Fibroblast of gingiva (primary cell): ENCODE measurements around the gene IL22.

Source experiments
- DNase-seq: peaks from one replicate; pipeline ENCODE4 v3.0.0-alpha.2; 2011; ENCODE audit warnings: low read depth

Gene IL22, protein sequence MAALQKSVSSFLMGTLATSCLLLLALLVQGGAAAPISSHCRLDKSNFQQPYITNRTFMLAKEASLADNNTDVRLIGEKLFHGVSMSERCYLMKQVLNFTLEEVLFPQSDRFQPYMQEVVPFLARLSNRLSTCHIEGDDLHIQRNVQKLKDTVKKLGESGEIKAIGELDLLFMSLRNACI

DNA sequence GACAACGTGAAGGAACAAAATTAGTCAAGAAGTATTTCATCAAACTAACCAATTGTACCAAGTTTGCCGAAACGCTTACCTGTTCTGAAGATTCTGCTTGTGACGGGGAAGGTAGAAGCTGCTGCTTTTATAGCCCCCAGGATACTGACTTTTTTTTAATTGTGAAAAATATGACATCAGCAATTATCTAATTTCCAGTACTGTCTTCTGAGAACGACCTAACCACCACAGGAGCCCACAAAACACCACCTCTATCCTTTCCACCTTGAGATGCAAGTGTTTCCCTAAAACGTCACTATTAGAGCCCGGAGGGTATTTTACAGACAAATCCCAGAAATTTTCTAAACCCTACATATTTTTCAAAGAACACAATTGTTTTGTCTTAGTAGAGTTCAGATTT, at the start of gene IL22:
Gene IL22 (minus strand): TSS at position 101 of the 400 bp plus-strand sequence. CDS start 156 bp downstream, outside the sequence.
- no peak for DNase-seq

DNA sequence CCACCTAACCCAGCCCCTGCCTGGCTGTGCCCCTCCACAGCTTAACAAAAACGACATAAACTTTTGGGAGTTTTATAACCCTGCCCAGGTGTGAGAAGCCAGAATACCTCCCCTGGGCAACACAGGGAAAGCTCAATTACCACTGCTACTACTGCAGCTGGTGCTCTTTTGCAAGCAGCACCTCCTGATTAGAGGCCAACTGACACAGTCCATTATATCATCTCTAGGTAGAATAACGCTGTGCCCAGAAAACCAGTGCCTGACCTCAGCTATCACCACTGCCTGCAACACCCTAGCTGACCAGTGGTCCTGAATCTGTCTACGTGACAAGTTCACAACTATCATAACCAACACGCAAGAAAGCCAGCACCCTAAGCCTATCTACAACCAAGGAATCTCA, 44.5 kb upstream of the IL22 start:
- no peak for DNase-seq

DNA sequence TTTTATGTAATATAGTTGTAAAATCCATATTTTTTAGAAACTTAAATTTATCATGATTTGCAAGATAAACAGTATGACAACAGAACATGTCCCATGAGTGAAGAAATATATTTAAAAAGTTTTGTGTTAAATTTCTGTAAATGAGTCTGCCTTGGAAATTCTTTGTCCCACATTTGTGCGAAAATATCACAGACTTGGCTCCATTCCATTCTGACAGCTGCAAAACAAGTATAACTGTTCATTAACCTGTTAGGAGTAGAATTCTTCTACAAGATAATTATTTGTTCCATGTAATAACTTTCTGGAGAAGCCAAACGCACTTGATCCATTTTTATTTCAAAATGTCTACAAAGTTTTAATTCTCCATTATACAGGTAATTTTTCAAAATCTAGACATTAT, 40.8 kb upstream of the IL22 start:
- no peak for DNase-seq

DNA sequence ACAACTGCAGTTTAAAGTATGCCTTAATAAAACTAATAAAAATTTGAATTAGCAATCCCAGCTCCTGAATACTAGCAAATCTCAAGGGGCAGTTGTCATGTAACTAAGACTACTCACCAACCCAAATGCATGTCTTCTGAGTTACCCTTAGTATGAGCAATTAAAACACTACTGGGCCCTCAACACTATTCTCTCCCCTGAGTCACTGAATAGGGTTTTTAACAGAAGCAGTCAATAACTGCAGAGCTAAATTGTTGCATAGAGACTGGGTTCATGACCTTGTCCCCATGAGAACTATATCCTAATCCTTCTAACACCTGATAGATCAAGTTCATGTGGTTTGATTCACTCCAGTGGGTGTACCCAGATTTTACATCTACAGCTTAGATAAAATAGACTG, 39.9 kb upstream of the IL22 start:
- DNase-seq, result no peak

DNA sequence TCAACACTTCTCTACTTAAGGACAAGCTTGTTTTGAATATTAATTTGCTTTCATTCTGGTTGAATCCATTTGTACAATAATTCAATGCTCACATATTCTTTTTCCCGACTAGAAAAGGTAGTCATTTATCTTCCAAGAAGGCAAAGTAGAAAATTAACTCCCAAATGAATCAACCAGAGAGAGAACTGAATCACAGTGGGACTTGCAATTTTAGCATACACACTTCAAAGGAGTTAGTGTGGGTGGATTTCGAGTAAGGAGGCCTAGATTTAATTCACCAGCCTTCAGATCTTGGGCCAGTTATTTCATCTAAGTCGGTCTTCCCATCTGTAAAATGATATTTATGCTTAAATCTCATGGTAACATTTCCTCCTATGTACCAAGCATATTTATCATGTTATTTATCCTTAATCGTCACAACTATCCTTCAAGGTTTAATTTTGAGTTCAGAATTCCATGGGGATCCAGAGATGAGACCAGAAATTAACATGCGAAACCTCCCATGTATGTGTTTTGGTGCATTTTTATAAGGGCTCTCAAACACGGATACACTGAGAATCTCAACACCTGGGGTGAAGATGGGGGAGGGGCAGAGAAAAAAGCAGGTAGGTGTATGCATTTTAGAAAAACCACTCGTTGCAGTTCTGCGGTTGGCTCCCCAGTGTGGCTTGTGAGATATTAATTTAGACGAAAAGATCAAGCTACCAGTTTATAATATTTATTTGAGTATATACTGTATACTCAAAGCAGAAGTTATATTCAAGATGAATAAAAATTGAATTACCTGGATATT, 38.9 kb upstream of the IL22 start:
- DNase-seq, result no peak

DNA sequence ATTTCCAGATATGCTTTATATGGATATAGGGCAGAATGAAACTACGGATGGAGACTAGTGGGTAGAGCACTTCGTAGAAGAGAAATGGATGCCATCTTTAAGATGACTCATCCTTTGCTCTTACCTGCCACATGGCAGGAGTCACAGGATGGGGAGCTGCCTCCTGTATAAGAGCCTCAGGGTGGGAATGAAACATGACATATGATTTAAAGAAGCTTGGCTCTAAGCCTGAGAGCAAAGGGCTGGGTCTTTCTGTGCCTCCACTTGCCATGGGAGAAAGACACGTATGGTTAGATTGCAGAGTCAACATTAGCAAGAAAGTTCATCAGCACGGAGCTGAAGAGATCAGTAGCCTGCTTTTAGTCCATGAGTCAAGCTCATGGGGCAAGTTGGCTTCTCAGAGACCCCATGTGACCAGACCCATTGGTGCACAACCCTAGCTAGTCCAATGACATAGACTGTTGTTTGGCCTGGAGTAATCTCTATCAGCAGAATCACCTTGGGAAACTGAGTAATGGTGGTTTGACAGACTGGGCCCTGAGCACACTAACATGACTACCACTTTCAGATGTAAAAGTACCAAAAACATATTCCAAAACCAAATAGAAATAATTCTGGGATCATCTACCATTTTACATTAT, 38.1 kb upstream of the IL22 start:
- no peak for DNase-seq

DNA sequence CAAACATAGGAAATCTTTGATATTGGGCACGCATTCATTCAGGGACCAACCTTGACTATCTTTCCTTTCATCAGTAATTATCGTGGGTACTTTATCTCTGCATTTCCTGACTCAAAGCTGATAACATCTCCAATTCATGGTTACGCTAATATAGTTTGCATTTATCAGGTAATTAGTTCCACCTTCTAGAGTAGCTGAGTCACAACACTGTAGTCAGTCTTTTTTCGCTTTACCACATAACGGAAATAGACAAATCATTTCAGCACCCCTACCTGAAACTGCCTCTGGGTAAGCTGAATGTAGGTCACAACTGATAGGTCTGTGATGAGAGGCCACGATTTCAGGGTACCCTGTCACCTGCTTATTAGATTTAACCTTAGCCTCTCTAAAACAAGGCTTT, 36.7 kb upstream of the IL22 start:
- DNase-seq, result no peak

DNA sequence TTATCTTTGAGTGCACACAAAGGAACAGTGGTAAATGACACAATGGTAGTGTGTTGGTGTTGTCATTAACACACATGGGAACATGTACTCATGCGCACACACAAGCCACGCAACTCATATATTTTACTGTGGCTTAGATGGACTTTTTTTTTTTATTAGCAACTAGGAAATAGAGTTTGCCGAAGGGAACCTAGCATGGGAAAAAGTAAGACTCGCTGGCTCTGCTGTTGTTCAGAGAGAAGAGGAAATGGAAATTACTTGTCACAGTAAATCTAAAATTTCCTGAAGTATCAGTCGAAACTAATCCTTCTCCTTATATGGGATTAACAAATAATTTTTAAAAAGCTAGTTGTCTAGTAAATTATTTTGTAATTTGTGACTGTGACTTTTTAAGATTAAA, 33.7 kb upstream of the IL22 start:
- DNase-seq, result no peak

DNA sequence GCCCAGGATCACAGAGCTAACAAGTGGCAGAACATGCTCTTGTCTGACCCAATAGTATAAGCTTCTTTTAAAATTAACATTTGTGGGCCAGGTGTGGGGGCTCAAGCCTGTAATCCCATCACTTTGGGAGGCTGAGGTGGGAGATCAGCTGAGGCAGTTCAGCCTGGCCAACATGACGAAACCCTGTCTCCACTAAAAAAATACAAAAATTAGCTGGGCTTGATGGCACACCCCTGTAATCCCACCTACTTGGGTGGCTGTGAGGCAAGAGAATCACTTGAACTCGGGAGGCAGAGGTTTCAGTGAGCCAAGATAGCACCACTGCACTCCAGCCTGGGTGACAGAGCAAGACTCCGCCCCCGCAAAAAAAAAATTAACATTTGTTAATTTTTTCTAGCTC, 33.0 kb upstream of the IL22 start:
- no peak for DNase-seq

DNA sequence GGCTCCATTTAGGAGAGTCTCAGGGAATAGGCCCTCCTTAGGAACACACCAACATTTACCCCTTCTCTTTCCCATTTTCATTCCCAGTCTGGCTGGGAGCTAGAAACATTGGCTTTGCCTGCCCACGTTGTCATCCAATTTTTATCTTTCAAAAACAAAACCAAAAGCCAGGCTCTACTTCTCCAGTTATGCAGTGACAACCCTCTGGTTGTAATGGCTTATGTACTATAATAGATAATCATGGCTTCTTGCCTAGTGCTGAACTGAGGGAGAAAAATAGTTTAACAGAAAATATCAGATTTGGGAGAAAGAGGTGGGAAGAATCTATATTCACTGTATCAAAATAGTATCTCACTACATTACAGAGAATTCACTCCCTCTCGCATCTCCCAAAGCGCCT, 32.1 kb upstream of the IL22 start:
- DNase-seq, result no peak

DNA sequence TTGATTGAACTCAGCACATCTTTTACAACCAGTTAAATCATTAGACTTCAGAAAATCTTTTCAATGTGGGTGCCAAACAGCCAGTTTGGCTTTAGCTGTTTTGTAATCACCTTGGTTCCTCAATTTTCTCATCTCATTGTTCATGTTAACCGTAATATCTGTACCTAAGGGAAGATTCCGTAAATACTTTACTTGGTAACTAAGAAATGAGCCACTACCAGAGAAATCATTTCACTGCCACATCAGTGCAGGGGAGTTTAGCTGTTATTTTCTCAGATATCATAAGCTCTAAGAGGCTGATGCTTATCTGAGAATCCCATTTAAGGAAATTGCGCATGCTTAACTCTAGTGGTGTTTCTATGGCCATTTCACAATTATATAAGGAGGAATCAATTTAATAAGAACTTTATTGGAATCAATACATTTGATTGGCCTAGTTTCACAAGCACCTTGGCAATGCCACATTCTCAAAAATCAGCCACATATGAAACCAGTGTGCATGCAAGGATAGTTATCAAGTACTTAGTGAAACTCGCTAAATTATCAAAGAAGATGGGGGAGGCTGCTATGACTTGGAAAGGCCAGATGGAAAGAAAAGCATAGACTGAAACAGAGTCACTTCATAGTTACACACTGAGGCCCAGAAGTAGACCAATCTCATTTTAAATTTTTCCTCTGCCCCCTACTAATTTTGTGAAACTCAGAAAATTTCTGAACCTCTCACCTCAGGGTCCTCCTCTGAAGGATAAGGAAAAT, 28.1 kb upstream of the IL22 start:
- DNase-seq, result no peak

DNA sequence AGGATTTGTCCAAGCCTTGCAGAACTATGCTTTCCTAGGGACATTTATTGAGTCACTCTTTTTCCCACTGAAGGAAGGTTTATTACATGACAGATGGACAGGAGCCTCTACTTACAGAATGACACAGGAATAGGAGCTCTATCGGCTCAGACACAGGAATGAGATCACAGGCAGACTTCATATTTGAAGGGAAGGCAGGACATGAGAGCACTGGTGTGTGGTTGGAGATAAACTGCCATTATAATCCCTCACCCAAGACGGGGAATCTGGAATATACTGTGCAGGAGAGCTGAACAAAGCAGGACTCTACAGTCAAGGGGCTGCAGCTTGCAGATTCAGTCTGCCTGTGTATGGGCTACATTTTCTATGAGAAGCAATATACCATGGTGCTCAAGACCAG, 26.8 kb upstream of the IL22 start:
- no peak for DNase-seq

DNA sequence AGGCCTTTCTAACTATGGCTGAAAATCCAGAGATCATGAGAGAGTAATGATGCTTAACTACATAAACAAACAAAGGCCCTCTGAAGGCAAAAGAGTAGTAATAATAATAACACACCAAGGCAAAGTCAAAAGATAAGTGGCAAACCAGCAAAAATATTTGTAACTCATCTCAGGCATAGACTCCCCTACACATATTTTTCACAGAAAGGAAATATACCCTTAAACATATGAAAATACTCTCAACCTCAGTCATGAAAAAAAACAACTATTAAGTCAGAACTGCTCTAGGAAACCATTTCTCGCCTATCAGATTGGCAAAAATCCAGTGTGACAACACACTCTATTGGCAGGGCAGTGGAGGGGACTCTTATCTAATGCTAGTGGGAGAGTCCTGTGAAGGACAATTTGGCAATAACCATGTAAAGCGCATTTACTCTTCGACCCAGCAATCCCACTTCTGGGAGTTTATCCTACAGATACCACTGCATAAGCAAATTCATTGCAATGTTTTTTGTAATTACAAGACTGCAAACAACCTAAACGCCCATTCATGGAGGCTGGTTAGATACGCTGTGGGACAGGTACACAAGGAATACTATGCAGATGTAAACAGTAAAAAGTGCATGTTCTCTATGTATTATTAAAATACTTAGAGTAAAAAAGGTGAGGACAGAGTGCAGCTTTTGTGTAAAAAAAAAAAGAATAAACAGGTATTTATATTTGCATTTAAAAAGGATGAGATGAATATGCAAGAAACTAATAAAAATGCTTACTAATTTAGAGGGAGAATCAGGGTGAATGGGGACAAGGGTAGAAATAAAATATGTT, 26.0 kb upstream of the IL22 start:
- DNase-seq, result no peak

DNA sequence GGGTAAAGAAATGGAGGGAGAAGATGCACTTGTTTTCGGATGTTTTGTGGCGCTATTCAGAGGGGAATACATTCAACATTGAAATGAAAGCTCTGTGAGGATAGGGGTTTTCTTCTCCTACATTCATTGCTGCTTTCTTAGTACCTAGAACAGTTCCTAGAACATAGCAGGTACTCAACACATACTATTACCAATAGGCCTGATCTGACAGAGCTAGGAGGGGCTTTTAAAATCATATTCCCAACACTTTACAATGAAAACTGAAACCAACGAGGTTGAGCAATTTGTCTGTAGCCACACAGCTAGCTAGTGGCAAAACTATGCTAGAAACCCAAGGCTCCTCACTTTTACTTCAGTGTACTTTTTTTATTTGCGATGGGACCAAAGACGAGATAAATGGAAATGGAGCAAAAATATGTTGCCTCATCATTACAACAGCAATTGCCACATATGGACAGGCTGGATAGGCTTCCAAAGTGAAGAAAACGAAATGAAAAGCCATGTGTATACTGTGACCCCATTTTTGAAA, 23.1 kb upstream of the IL22 start:
- DNase-seq, result peak; percentile 23

DNA sequence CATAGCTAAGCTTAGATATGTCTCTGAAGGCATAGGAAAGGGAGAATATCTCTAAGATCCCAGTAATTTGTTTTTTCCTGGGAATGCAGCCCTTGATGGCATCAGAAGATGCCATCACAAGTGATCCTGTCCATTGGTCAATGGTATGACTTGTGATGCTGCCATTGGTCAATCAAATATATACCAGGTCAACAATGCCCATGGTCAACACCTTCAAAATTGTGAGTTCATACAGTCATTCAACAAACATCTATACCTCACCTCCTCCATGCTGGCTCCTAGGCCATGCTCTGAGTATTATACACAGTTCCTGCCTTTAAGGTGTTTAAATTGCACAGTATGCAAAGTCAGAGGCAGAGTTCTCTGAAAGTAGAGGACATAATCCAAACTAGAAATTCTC, 19.3 kb upstream of the IL22 start:
- DNase-seq, result no peak

DNA sequence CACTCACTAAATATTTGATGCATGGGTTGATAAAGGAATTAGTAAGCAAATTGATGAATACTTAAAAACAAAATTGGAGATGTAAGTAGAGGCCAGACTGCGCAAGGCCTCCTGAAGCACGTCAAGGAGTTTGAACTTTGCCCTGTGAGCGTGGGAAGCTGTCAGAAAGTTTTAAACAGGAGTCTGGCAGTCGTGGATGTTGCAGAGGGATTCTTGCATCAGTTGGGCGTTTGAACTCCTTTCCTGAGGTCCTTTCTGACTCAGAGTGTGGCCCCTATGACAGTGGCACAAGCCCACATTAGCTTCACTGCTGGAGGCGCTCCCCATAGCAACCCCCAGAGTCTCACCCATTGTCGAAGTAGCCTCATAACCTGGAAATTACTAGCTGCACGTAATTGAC, 17.9 kb upstream of the IL22 start:
- DNase-seq, result peak; percentile 57

DNA sequence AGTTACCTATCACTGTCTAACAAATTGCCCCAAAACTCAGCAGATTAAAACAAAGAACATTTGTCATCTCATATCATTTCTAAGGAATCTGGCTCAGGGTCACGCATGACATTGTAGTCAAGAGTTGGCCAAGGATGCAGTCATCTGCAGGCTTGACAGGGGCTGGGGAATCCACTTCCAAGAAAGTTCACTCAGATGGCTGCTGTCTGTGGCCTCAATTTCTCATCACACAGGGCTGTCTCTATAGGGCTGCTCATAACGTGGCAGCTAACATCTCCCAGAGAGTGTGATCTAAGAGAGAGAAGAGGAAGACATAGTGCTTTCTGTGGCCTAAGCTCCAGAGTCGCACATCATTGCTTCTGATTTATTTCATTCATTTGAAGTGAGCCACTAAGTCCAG, 17.0 kb upstream of the IL22 start:
- no peak for DNase-seq

DNA sequence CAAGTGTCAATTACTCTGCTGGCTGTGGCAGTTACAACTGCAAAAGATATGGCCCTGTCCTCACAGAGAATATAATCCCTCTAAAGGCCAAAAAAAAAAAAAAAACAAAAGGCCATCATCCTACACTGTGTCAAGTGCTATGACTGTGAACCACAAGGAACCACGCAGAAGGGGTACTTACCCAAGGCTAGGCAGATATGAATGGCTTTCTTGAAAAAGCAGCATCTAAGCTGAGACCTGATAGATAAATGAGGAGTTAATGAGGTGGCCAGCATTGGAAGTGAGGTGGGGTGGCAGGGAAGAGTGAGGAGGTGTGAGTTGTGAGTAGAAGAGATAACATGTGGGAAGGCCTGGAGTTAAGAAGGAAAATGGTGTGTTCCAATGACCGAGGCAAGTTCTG, 16.4 kb upstream of the IL22 start:
- DNase-seq, result no peak

DNA sequence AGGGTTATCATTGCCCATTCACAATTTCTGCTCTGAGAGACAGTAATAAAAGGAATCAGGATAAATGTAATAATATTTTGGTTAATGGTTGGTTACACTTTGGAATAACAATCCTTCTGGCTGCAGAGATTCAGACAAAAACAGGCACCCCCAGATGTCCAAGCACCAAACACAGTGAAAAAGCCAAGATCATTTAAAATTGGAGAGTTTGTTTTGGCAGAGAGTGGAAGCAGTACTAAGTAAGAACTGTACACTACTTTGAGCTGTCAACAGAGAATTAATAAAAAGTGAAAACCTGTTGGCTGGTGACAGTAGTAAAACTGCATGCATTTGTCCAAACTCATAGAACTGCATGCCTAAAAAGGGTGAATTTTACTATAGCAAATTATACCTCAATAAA, 15.6 kb upstream of the IL22 start:
- no peak for DNase-seq

DNA sequence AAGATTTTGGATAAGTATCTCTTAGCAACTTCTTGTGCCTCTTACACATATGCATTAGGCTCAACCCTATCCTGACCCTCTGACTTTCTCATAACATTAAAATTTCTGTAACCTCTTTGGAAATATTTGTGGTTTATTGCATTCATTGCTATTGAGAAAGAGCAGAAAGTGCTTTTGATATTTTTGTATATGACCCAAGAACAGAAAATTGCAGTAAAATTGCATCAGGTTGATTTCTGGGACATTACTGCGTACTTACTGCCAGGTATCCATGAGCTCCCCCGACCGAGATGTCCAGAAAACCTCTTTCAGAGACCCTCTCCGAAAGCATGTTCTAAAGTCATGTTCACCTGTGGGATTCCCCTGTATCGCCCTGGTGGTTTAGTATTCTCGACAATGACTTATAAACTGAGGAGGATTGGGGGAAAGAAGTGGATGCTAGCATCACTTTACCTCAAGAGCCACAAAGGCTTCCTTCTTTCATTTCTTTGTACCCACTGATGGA, 14.5 kb upstream of the IL22 start:
- peak; percentile 84 for DNase-seq

DNA sequence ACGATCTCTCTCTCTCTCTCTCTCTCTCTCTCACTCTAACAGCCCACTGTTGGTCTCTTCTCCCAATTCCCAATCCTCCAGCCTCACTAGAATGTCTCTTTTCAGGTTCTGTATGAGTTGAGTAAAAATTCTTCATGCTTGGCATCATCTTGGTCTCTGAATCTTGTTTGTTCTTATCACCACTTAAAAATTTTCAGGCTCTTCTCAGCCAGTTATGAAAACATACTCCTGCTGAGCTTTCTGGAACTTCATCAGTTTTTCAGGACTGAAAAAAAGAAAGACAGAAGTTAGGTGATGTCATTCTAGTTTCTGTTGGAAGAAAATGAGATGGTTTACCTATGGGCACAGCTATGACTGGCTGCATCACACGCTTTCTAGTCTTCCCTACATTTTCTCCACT, 11.5 kb upstream of the IL22 start:
- no peak for DNase-seq
